Activated CD8-positive, alpha-beta T cell treated with anti-CD3 and anti-CD28 coated beads, Interleukin-2, amount 10 ng/mL, durations not matched to agents 7 days and 5 days (primary cell): Measurements from ENCODE around the gene SELPLG. TPM values are rescaled to one million over a fixed set of nuclear protein-coding genes. Genes with fewer than 3 reads are reported as not detected.
A peak's percentile ranks its signal among the peaks of the same experiment; 100 is the strongest.
"Not testable (repeated sequence)": the region's sequence is repeated elsewhere in the genome, so short reads cannot be mapped to it uniquely, and the experiment has no call there.

Experiments used
- ATAC-seq: fragments of 150-1000 bp; cut with Tn5 transposase; one replicate; pipeline ENCODE4 v1.10.0; 2021; ENCODE audit warnings: moderate library complexity
- CTCF ChIA-PET: fragments of 350-600 bp; sonication (Branson Sonifier 250); formaldehyde crosslinking; loops from one replicate; lab custom pipeline; 2021; ENCODE audit warnings: antibody characterized with exemption; lab: Charles Lee
- POLR2A ChIA-PET: fragments of 350-600 bp; sonication (Branson Sonifier 250); formaldehyde crosslinking; loops from one replicate; lab custom pipeline; 2021; ENCODE audit warnings: antibody characterized with exemption; lab: Charles Lee
- DNase-seq: peaks from one replicate; pipeline ENCODE4 v3.0.0-alpha.2; 2020
- H3K27ac Mint-ChIP-seq: one replicate; pipeline ENCODE4 v1.8.0; 2021; ENCODE audit warnings: mild to moderate bottlenecking, mixed read lengths
- H3K27me3 Mint-ChIP-seq: one replicate; pipeline ENCODE4 v1.8.0; 2021; ENCODE audit warnings: low read depth, mixed read lengths
- H3K36me3 Mint-ChIP-seq: one replicate; pipeline ENCODE4 v1.8.0; 2021; ENCODE audit warnings: low read depth, mixed read lengths
- H3K4me1 Mint-ChIP-seq: one replicate; pipeline ENCODE4 v1.8.0; 2021; ENCODE audit warnings: low read depth, mixed read lengths
- H3K4me3 Mint-ChIP-seq: one replicate; pipeline ENCODE4 v1.8.0; 2021; ENCODE audit warnings: mild to moderate bottlenecking, mixed read lengths
- H3K9me3 Mint-ChIP-seq: one replicate; pipeline ENCODE4 v1.8.0; 2022; ENCODE audit warnings: mixed read lengths; ENCODE audit not compliant: insufficient read depth
- total RNA-seq, 2 experiments: library from RNA; stranded (reverse); gene quantifications; one replicate each; pipeline ENCODE4 v1.2.3, GENCODE V29; 2021

SELPLG gene
- total RNA-seq, 2 experiments from 2014 or later = 144 to 150 TPM

DNA sequence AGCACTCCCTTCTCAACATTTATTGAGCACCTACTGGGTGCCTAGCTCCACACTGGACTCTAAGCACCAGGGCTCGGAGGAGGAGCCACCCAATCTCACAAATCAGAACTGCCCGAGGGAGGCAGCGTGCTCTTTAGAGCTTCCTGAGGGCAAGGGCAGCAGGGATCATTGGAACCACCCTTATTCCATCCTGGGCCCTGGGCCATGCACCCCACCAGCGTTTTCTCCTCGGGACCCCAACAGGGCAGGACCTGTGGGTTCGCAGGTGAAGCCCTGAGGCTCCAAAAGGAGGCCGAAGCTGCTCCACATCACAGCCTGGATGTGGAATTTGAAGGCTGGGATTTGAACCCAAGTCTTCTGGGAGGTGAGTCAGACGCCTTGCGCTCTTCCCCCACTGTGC is 51.2 kb downstream of the SELPLG start:
- no peak for DNase-seq
- Mint-ChIP-seq H3K4me1 (peaks cover 7% of the 10 kb centered on the region), H3K4me3 (no peak overlapping the region), H3K27me3 (peaks cover 9% of the 10 kb centered on the region), H3K9me3 (peaks cover 7% of the 10 kb centered on the region), H3K36me3 (peaks cover 4% of the 10 kb centered on the region), H3K27ac (no peak overlapping the region)
- ChIA-PET POLR2A (no interaction called here), CTCF (interaction anchor here (0.6 to 1.1 kb wide), 2 partner anchors 12 to 14 kb away, joined by 3 read pairs; no protein-coding TSS in a partner anchor)
- no peak for ATAC-seq

DNA sequence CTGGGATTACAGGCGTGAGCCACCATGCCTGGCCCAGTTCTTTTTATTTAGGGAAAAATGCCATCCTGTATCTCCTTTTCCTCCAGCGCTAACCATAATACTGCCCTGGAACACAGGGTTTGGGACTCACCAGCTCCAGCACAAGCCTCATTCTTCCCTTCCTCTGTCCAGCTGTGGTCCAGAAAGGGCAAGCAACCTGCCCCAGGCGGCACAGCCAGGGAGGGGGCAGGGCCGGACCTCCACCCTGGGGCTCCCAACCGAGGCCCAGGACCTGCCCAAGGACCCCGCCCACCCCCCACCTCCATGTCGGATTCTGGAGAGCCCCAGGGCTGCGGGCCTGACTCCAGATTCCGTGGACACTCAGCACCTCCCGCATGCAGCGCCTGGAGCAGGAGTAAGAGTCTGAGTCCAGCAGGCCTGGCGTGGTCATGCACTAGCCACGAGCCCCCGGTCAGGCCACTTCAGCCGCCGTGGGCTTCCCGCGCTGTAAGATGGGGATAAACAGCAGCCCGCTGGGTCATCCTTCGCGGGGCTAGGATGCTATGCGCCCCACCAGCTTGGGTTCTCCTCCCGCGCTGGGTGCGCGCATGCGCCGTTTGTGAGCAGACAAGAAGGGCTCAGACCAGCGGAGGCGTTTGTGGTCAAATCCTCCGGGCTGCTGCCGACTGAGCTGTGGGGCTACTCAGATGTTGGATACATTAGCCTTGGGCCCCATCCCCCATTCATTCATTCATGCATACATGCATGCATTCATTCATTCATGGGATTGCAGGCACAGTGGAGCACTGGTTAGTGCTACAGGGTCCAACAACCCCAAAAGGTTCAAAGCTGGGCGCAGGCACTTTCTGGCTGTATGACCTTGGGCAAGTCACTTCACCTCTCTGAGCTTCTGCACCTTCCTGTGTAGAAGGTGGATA is 52.1 kb downstream of the SELPLG start:
- H3K4me3 Mint-ChIP-seq = no peak overlapping the region
- peaks cover 11% of the 10 kb centered on the region for H3K4me1 Mint-ChIP-seq
- CTCF ChIA-PET = interaction anchor here (0.6 kb wide), 1 partner anchor 11 kb away, joined by 3 read pairs; no protein-coding TSS in a partner anchor
- POLR2A ChIA-PET = no interaction called here
- H3K27me3 Mint-ChIP-seq = peaks cover 12% of the 10 kb centered on the region
- H3K27ac Mint-ChIP-seq = no peak overlapping the region
- peaks cover 4% of the 10 kb centered on the region for H3K36me3 Mint-ChIP-seq
- peaks cover 7% of the 10 kb centered on the region for H3K9me3 Mint-ChIP-seq
- DNase-seq (no peak), ATAC-seq (no peak)

DNA sequence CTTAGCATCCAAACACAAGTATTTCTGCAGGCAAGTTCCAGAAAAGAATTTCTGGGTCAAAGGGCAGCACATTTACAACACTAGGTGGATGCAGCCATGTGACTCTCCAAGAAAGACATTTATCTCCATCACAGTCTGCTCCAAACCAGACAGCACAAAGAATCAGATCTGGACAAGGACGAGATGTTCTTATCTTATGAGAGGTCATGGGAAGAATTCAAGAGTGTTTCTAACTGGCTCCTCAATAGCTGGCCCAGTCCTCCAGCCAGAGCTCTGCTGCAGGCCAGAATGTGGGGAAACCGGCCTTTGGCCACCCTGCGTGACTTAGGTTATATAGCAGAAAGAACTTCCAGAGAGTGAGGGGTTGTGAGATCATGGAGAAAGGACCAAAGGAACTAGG is 53.2 kb downstream of the SELPLG start:
- ChIA-PET POLR2A (no interaction called here), CTCF (interaction anchor here (1.3 kb wide), 1 partner anchor 37 kb away, joined by 4 read pairs; no protein-coding TSS in a partner anchor)
- Mint-ChIP-seq H3K27me3 (peaks cover 12% of the 10 kb centered on the region), H3K4me1 (peaks cover 22% of the 10 kb centered on the region), H3K9me3 (peaks cover 7% of the 10 kb centered on the region), H3K27ac (no peak overlapping the region), H3K4me3 (no peak overlapping the region), H3K36me3 (peaks cover 4% of the 10 kb centered on the region)
- DNase-seq = no peak
- ATAC-seq = no peak

DNA sequence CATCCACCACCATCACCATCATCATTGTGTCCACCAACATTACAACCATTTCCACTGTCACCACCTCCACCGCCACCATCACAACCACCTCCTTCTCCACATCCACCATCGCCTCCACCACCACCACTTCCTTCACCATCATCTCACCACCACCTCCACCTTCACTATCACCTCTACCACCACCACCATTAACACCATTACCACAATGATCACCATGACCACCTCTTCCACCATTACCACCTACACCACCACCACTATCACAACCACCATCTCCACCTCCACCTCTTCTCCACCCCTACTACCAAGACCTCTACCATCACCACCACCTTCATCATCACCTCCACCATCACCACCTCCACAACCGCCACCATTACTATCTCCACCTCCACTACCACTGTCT is 54.9 kb downstream of the SELPLG start:
- no peak for DNase-seq
- ChIA-PET CTCF (no interaction called here), POLR2A (no interaction called here)
- peaks cover 4% of the 10 kb centered on the region for H3K36me3 Mint-ChIP-seq
- peaks cover 8% of the 10 kb centered on the region for H3K27me3 Mint-ChIP-seq
- H3K9me3 Mint-ChIP-seq = peaks cover 7% of the 10 kb centered on the region
- H3K27ac Mint-ChIP-seq = peak overlapping the region; percentile 68
- no peak for ATAC-seq
- peaks cover 36% of the 10 kb centered on the region for H3K4me1 Mint-ChIP-seq
- H3K4me3 Mint-ChIP-seq = peak overlapping the region; percentile 9

DNA sequence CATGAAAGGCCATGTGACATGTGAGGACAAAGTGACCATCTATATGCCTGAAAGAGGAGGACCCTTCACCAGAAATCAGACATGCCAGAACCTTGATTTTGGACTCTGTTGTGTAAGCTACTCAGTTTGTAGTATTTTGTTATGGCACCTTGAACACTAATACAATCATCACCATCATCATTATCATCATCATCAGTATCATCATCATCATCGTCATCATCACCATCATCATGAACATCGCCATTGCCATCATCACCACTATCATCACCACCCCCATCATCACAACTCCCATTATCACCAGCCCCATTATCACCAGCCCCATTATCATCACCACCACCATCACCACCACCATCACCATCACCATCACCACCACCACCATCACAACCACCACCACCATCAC is 55.4 kb downstream of the SELPLG start:
- H3K9me3 Mint-ChIP-seq = peaks cover 7% of the 10 kb centered on the region
- H3K4me1 Mint-ChIP-seq = peaks cover 40% of the 10 kb centered on the region
- peaks cover 8% of the 10 kb centered on the region for H3K27me3 Mint-ChIP-seq
- H3K36me3 Mint-ChIP-seq = peaks cover 4% of the 10 kb centered on the region
- no peak overlapping the region for H3K27ac Mint-ChIP-seq
- POLR2A ChIA-PET = no interaction called here
- DNase-seq (no peak), ATAC-seq (no peak)
- no peak overlapping the region for H3K4me3 Mint-ChIP-seq
- CTCF ChIA-PET = interaction anchor here (2.1 to 19.8 kb wide), 2 partner anchors 14 to 39 kb away, joined by 8 to 574 read pairs; no protein-coding TSS in a partner anchor

DNA sequence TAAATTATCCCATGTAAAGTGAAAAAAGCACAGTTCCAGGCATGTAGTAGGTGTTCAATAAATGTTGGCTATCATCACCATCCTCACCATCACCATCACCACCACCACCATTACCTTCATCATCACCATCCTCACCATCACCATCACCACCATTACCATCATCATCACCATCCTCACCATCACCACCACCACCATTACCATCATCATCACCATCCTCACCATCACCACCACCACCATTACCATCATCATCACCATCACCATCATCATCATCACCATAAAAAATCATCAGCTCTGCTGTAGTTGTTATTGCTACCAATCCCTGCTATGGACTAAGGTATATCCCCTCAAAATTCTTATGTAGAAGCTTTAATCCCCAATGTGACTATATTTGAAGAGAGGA is 56.2 kb downstream of the SELPLG start:
- Mint-ChIP-seq H3K4me1 (peaks cover 47% of the 10 kb centered on the region), H3K27me3 (peaks cover 8% of the 10 kb centered on the region), H3K27ac (peak overlapping the region; percentile 54), H3K36me3 (peaks cover 4% of the 10 kb centered on the region), H3K9me3 (peaks cover 7% of the 10 kb centered on the region), H3K4me3 (no peak overlapping the region)
- ChIA-PET POLR2A (interaction anchor here (0.8 to 1.5 kb wide), 2 partner anchors 40 to 54 kb away, joined by 3 to 4 read pairs; no protein-coding TSS in a partner anchor), CTCF (interaction anchor here (0.9 to 19.8 kb wide), 4 partner anchors 13 to 87 kb away, joined by 3 to 574 read pairs (median 6); no protein-coding TSS in a partner anchor)
- no peak for DNase-seq
- no peak for ATAC-seq

DNA sequence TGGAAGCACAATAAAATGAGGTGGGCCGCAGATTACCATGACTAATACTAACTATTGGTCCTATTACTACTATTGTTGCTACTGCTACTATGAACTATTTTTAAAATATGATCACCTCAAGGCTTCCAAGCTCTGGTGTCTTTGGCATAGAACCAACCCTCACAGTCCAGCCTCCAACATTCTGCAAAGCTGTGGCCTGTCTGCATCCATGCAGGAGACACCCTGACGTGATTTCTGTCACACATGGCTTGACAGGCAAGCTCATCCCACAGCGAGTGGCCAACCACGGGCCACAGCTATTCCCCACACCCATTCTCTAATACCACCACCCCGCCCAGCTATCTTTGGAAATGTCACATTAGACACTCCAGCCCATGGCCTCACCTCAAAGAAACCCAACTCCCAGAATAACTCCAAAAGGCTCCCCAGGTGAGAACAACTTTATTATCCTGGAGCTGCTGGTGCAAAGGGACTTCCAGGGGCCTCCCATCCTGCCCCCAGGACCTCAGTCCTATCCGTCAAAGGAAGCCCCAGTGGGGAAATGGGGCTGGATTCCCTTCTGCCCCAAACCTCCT is 56.9 kb downstream of the SELPLG start:
- H3K27ac Mint-ChIP-seq = no peak overlapping the region
- peaks cover 8% of the 10 kb centered on the region for H3K27me3 Mint-ChIP-seq
- ATAC-seq = no peak
- ChIA-PET CTCF (interaction anchor here (0.9 to 19.8 kb wide), 4 partner anchors 12 to 88 kb away, joined by 3 to 574 read pairs (median 6); no protein-coding TSS in a partner anchor), POLR2A (interaction anchor here (0.8 to 1.5 kb wide), 3 partner anchors 41 to 62 kb away, joined by 3 to 4 read pairs (median 3); no protein-coding TSS in a partner anchor)
- peaks cover 47% of the 10 kb centered on the region for H3K4me1 Mint-ChIP-seq
- DNase-seq = no peak
- H3K36me3 Mint-ChIP-seq = peaks cover 4% of the 10 kb centered on the region
- no peak overlapping the region for H3K4me3 Mint-ChIP-seq
- peaks cover 7% of the 10 kb centered on the region for H3K9me3 Mint-ChIP-seq

DNA sequence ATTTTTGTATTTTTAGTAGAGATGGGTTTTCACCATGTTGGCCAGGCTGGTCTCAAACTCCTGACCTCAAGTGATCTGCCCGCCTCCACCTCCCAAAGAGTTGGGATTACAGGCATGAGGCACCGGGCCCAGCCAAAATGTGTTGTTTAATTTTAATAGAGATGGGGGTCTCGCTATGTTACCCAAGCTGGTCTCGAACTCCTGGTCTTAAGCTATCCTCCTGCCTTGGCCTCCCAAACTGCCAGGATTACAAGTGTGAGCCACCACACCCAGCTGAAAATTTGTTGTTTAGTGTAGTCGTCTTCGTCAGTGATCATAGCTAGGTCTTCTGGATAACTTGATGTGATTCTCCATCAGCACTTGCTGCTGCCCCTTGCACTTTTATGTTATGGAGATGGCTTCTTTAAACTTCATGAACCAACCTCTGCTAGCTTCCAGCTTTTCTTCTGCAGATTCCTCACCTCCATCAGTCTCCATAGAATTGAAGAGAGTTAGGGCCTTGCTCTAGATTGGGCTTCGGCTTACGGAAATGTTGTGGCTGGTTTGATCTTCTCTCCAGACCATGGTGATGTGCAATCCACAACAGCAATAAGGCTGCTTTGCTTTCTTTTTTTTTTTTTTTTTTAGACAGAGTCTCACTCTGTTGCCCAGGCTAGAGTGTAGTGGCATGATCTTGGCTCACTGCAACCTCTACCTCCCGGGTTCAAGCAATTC is 58.3 kb downstream of the SELPLG start:
- Mint-ChIP-seq H3K9me3 (peaks cover 7% of the 10 kb centered on the region), H3K27ac (peak overlapping the region; percentile 60), H3K36me3 (peaks cover 10% of the 10 kb centered on the region), H3K4me1 (peaks cover 55% of the 10 kb centered on the region), H3K27me3 (peaks cover 8% of the 10 kb centered on the region), H3K4me3 (peak overlapping the region; percentile 31)
- ChIA-PET POLR2A (interaction anchor here (1.2 kb wide), 1 partner anchor 42 kb away, joined by 3 read pairs; no protein-coding TSS in a partner anchor), CTCF (interaction anchor here (1.2 to 19.8 kb wide), 2 partner anchors 42 to 88 kb away, joined by 3 to 574 read pairs; no protein-coding TSS in a partner anchor)
- DNase-seq (peak; percentile 40), ATAC-seq (peak; percentile 58)

DNA sequence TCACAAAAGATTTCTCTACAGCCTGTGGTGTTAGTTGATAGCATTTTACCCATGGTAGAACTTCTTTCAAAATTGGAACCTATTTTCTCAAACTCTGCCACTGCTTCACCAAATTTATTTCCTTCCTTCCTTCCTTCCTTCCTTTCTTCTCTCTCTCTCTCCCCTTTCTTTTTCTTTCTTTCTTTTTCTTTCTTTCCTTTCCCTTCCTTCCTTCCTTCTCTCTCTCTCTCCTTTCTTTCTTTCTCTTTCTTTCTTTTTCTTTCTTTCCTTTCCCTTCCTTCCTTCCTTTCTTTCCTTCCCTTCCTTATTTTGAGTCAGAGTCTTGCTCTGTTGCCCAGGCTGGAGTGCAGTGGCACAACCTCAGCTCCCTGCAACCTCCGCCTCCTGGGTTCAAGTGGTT is 59.4 kb downstream of the SELPLG start:
- not testable (repeated sequence) for H3K27ac Mint-ChIP-seq, H3K27me3 Mint-ChIP-seq

DNA sequence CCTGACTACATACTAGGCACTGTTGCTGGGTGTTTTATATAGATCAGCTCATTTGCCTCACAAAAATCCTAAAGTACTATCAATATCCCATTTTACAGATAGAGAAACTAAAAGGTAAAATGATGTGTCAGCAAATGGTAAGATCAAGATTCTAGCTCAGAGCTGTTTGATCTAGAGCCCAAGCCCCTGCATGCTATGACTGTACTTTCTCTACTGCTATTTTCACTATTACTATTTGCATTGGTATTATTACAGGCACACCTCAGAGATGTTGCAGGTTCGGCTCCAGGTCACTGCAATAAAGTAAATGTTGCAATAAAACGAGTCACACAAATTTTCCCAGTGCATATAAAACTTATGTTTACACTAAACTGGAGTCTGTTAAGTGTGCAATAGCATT is 60.4 kb downstream of the SELPLG start:
- no peak for ATAC-seq
- H3K4me1 Mint-ChIP-seq = peaks cover 68% of the 10 kb centered on the region
- DNase-seq = no peak
- H3K4me3 Mint-ChIP-seq = no peak overlapping the region
- CTCF ChIA-PET = interaction anchor here (1.0 to 19.8 kb wide), 6 partner anchors 9 to 378 kb away, joined by 3 to 574 read pairs (median 6); partner anchors contain the start of gene ISCU
- POLR2A ChIA-PET = no interaction called here
- H3K27ac Mint-ChIP-seq = no peak overlapping the region
- no peaks in the 10 kb centered on the region for H3K9me3 Mint-ChIP-seq
- peaks cover 3% of the 10 kb centered on the region for H3K27me3 Mint-ChIP-seq
- peaks cover 16% of the 10 kb centered on the region for H3K36me3 Mint-ChIP-seq

More for the DNA sequence above, 59.4 kb downstream of the SELPLG start:
- Mint-ChIP-seq H3K36me3 (peaks cover 13% of the 10 kb centered on the region), H3K4me1 (peaks cover 62% of the 10 kb centered on the region)
- ATAC-seq, H3K9me3 Mint-ChIP-seq, POLR2A ChIA-PET, DNase-seq, H3K4me3 Mint-ChIP-seq: not testable (repeated sequence)
- CTCF ChIA-PET = interaction anchor here (1.8 to 19.8 kb wide), 2 partner anchors 12 to 43 kb away, joined by 7 to 574 read pairs; partner anchors contain the start of gene ISCU
